ENCODE measurements around the gene DENR.
"Not testable (repeated sequence)": the region's sequence is repeated elsewhere in the genome, so short reads cannot be mapped to it uniquely, and the experiment has no call there.

Gene DENR

GRCh38 chr12:122752464-122753318 is at the start of gene DENR:
Gene DENR, plus strand, starts transcription at chr12:122752824. Its CDS starts 878 bp downstream, at chr12:122753702.
- Mint-ChIP-seq H3K27me3 (no peaks in the 10 kb centered on the region), H3K9me3 (no peaks in the 10 kb centered on the region), H3K4me3 (peak within 1 kb of the TSS; percentile 93), H3K27ac (peak within 1 kb of the TSS; percentile 98), H3K4me1 (ENCODE audit: low read depth) (peaks cover 48% of the 10 kb centered on the region), H3K36me3 (ENCODE audit: low read depth) (peaks cover 50% of the 10 kb centered on the region)
- peak; percentile 100 for DNase-seq

- H3K4me1 Mint-ChIP-seq (ENCODE audit: low read depth); H3K9me3 Mint-ChIP-seq; DNase-seq; H3K27ac Mint-ChIP-seq; H3K4me3 Mint-ChIP-seq; H3K27me3 Mint-ChIP-seq; H3K36me3 Mint-ChIP-seq (ENCODE audit: low read depth): not testable (repeated sequence)
Measured at GRCh38 chr12:122702890-122703611, 49.6 kb upstream of the DENR start, which contains the start of gene HCAR2. Gene HCAR2, minus strand, starts transcription at chr12:122703357. Its CDS starts 74 bp downstream, at chr12:122703283.

GRCh38 chr12:122703841-122704240 is 48.8 kb upstream of the DENR start:
- not testable (repeated sequence) for H3K4me1 Mint-ChIP-seq (ENCODE audit: low read depth); H3K36me3 Mint-ChIP-seq (ENCODE audit: low read depth); H3K27me3 Mint-ChIP-seq; H3K4me3 Mint-ChIP-seq; H3K27ac Mint-ChIP-seq; H3K9me3 Mint-ChIP-seq; DNase-seq

GRCh38 chr12:122709287-122709686 is 43.3 kb upstream of the DENR start:
- not testable (repeated sequence) for H3K27me3 Mint-ChIP-seq; H3K9me3 Mint-ChIP-seq; H3K27ac Mint-ChIP-seq; DNase-seq; H3K4me3 Mint-ChIP-seq; H3K36me3 Mint-ChIP-seq (ENCODE audit: low read depth); H3K4me1 Mint-ChIP-seq (ENCODE audit: low read depth)

GRCh38 chr12:122710341-122710740 is 42.3 kb upstream of the DENR start:
- not testable (repeated sequence) for H3K4me3 Mint-ChIP-seq; DNase-seq; H3K27ac Mint-ChIP-seq; H3K27me3 Mint-ChIP-seq; H3K9me3 Mint-ChIP-seq; H3K36me3 Mint-ChIP-seq (ENCODE audit: low read depth); H3K4me1 Mint-ChIP-seq (ENCODE audit: low read depth)

GRCh38 chr12:122711266-122711665 is 41.4 kb upstream of the DENR start:
- H3K9me3 Mint-ChIP-seq; H3K4me1 Mint-ChIP-seq (ENCODE audit: low read depth); H3K27me3 Mint-ChIP-seq; H3K27ac Mint-ChIP-seq; DNase-seq; H3K4me3 Mint-ChIP-seq; H3K36me3 Mint-ChIP-seq (ENCODE audit: low read depth): not testable (repeated sequence)

- not testable (repeated sequence) for H3K9me3 Mint-ChIP-seq; H3K27me3 Mint-ChIP-seq; H3K4me3 Mint-ChIP-seq; H3K4me1 Mint-ChIP-seq (ENCODE audit: low read depth); H3K27ac Mint-ChIP-seq; H3K36me3 Mint-ChIP-seq (ENCODE audit: low read depth); DNase-seq
Measured at GRCh38 chr12:122713491-122714188, 39.0 kb upstream of the DENR start.

GRCh38 chr12:122715211-122715610 is 37.4 kb upstream of the DENR start:
- not testable (repeated sequence) for H3K27me3 Mint-ChIP-seq; DNase-seq; H3K27ac Mint-ChIP-seq; H3K36me3 Mint-ChIP-seq (ENCODE audit: low read depth); H3K4me3 Mint-ChIP-seq; H3K9me3 Mint-ChIP-seq
- peaks cover 11% of the 10 kb centered on the region for H3K4me1 Mint-ChIP-seq (ENCODE audit: low read depth)

GRCh38 chr12:122716658-122717057 is 36.0 kb upstream of the DENR start, which contains the start of gene HCAR3:
Gene HCAR3, minus strand, starts transcription at chr12:122716811. Its CDS starts 74 bp downstream, at chr12:122716737.
- not testable (repeated sequence) for H3K9me3 Mint-ChIP-seq; DNase-seq; H3K36me3 Mint-ChIP-seq (ENCODE audit: low read depth); H3K4me3 Mint-ChIP-seq; H3K27me3 Mint-ChIP-seq; H3K27ac Mint-ChIP-seq
- H3K4me1 Mint-ChIP-seq (ENCODE audit: low read depth): peaks cover 19% of the 10 kb centered on the region

- Mint-ChIP-seq H3K36me3 (ENCODE audit: low read depth) (no peaks in the 10 kb centered on the region), H3K9me3 (no peaks in the 10 kb centered on the region), H3K27ac (peak overlapping the region; percentile 84), H3K4me1 (ENCODE audit: low read depth) (peaks cover 43% of the 10 kb centered on the region), H3K4me3 (peak overlapping the region; percentile 3), H3K27me3 (peaks cover 6% of the 10 kb centered on the region)
- DNase-seq: peak; percentile 34
Measured at GRCh38 chr12:122721057-122721545, 31.5 kb upstream of the DENR start.

GRCh38 chr12:122722387-122722786 is 30.2 kb upstream of the DENR start:
- Mint-ChIP-seq H3K4me3 (no peak overlapping the region), H3K9me3 (no peaks in the 10 kb centered on the region), H3K27me3 (peaks cover 6% of the 10 kb centered on the region), H3K36me3 (ENCODE audit: low read depth) (no peaks in the 10 kb centered on the region), H3K4me1 (ENCODE audit: low read depth) (peaks cover 50% of the 10 kb centered on the region), H3K27ac (no peak overlapping the region)
- no peak for DNase-seq

- DNase-seq: peak; percentile 28
- Mint-ChIP-seq H3K9me3 (no peaks in the 10 kb centered on the region), H3K27ac (no peak overlapping the region), H3K4me3 (no peak overlapping the region), H3K36me3 (ENCODE audit: low read depth) (no peaks in the 10 kb centered on the region), H3K4me1 (ENCODE audit: low read depth) (peaks cover 66% of the 10 kb centered on the region), H3K27me3 (peaks cover 4% of the 10 kb centered on the region)
Measured at GRCh38 chr12:122724641-122725243, 27.9 kb upstream of the DENR start.

GRCh38 chr12:122725452-122726079 is 27.1 kb upstream of the DENR start:
- peaks cover 4% of the 10 kb centered on the region for H3K27me3 Mint-ChIP-seq
- no peaks in the 10 kb centered on the region for H3K9me3 Mint-ChIP-seq
- H3K27ac Mint-ChIP-seq: peak overlapping the region; percentile 61
- DNase-seq: peak; percentile 12
- H3K4me3 Mint-ChIP-seq: no peak overlapping the region
- H3K36me3 Mint-ChIP-seq (ENCODE audit: low read depth): no peaks in the 10 kb centered on the region
- peaks cover 69% of the 10 kb centered on the region for H3K4me1 Mint-ChIP-seq (ENCODE audit: low read depth)

Data from activated T-cell treated with anti-CD3 and anti-CD28 coated beads, Interleukin-2, amount 50 U/mL, for 24 hours (primary cell).